ENCODE results near the gene GALNTL6.

DNA sequence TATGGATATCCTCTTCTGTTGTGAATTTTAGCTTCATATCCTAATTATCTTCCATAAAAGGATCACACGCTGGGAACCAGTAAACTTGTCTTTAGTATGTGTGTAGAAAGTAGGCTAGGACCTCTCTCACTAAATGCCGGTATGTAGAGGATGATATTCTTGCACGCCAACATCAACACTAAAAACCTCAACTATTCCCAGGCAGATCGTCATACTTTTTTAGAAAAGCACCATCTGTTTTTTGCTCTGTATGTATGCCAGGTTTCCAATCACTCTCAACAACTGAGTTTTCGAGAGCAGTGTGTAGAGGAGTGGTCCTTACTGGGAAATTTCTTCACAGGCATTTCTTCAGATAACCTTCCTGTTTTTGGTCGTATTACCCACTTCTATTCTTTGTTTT lies 283.6 kb downstream of the GALNTL6 start:
- TF ChIP-seq, protein P1, sequence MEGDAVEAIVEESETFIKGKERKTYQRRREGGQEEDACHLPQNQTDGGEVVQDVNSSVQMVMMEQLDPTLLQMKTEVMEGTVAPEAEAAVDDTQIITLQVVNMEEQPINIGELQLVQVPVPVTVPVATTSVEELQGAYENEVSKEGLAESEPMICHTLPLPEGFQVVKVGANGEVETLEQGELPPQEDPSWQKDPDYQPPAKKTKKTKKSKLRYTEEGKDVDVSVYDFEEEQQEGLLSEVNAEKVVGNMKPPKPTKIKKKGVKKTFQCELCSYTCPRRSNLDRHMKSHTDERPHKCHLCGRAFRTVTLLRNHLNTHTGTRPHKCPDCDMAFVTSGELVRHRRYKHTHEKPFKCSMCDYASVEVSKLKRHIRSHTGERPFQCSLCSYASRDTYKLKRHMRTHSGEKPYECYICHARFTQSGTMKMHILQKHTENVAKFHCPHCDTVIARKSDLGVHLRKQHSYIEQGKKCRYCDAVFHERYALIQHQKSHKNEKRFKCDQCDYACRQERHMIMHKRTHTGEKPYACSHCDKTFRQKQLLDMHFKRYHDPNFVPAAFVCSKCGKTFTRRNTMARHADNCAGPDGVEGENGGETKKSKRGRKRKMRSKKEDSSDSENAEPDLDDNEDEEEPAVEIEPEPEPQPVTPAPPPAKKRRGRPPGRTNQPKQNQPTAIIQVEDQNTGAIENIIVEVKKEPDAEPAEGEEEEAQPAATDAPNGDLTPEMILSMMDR (IDR thresholded peaks at IDR 0.05; ENCODE audit: insufficient read depth, low read length), result no peak
- no peak for TF ChIP-seq GABPA (IDR thresholded peaks at IDR 0.05; ENCODE audit: low read depth)
- TF ChIP-seq POLR2AphosphoS5 (IDR thresholded peaks at IDR 0.05; ENCODE audit: low read depth), result no peak
- TF ChIP-seq, protein P2, sequence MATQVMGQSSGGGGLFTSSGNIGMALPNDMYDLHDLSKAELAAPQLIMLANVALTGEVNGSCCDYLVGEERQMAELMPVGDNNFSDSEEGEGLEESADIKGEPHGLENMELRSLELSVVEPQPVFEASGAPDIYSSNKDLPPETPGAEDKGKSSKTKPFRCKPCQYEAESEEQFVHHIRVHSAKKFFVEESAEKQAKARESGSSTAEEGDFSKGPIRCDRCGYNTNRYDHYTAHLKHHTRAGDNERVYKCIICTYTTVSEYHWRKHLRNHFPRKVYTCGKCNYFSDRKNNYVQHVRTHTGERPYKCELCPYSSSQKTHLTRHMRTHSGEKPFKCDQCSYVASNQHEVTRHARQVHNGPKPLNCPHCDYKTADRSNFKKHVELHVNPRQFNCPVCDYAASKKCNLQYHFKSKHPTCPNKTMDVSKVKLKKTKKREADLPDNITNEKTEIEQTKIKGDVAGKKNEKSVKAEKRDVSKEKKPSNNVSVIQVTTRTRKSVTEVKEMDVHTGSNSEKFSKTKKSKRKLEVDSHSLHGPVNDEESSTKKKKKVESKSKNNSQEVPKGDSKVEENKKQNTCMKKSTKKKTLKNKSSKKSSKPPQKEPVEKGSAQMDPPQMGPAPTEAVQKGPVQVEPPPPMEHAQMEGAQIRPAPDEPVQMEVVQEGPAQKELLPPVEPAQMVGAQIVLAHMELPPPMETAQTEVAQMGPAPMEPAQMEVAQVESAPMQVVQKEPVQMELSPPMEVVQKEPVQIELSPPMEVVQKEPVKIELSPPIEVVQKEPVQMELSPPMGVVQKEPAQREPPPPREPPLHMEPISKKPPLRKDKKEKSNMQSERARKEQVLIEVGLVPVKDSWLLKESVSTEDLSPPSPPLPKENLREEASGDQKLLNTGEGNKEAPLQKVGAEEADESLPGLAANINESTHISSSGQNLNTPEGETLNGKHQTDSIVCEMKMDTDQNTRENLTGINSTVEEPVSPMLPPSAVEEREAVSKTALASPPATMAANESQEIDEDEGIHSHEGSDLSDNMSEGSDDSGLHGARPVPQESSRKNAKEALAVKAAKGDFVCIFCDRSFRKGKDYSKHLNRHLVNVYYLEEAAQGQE (IDR thresholded peaks at IDR 0.05; ENCODE audit: insufficient replicate concordance, low read depth), result no peak
- TF ChIP-seq SPI1 (IDR thresholded peaks at IDR 0.05; ENCODE audit: borderline replicate concordance, low read depth), result no peak

Measured in HL-60 (cell line).